ENCODE results near the gene ELOB.
"Not testable (repeated sequence)": the region's sequence is repeated elsewhere in the genome, so short reads cannot be mapped to it uniquely, and the experiment has no call there.

ELOB gene

GRCh38 chr16:2738615-2739014 is 38.5 kb downstream of the ELOB start:
- peaks cover 7 to 24% of the 10 kb centered on the region in 2 donors for H3K27me3 Mint-ChIP-seq
- no peaks in the 10 kb centered on the region for H3K9me3 Mint-ChIP-seq
- no peak overlapping the region for H3K4me3 Mint-ChIP-seq
- peaks cover 5% of the 10 kb centered on the region for H3K36me3 Mint-ChIP-seq (ENCODE audit: insufficient read depth)
- no peaks in the 10 kb centered on the region for H3K4me1 Mint-ChIP-seq (ENCODE audit: low read depth in 2 of 2)
- ATAC-seq (replicated peaks), result no peak
- H3K27ac Mint-ChIP-seq, result peak overlapping the region in 1 of 2 donors; percentile 26
- no peak for DNase-seq

- H3K27me3 Mint-ChIP-seq, result peaks cover 7 to 24% of the 10 kb centered on the region in 2 donors
- H3K4me1 Mint-ChIP-seq (ENCODE audit: low read depth in 2 of 2), result no peaks in the 10 kb centered on the region
- peak overlapping the region in 1 of 2 donors; percentile 26 for H3K27ac Mint-ChIP-seq
- no peaks in the 10 kb centered on the region for H3K9me3 Mint-ChIP-seq
- H3K4me3 Mint-ChIP-seq, result no peak overlapping the region
- ATAC-seq (replicated peaks), result no peak
- no peak for DNase-seq
- peaks cover 5% of the 10 kb centered on the region for H3K36me3 Mint-ChIP-seq (ENCODE audit: insufficient read depth)
Observed at GRCh38 chr16:2737895-2738418, 39.1 kb downstream of the ELOB start.

- Mint-ChIP-seq H3K27me3 (peaks cover 7 to 24% of the 10 kb centered on the region in 2 donors), H3K4me3 (no peak overlapping the region), H3K4me1 (ENCODE audit: low read depth in 2 of 2) (no peaks in the 10 kb centered on the region), H3K27ac (no peak overlapping the region), H3K36me3 (ENCODE audit: insufficient read depth) (peaks cover 5% of the 10 kb centered on the region), H3K9me3 (no peaks in the 10 kb centered on the region)
- ATAC-seq (replicated peaks) (no peak), DNase-seq (no peak)
Observed at GRCh38 chr16:2737238-2737605, 39.9 kb downstream of the ELOB start.

GRCh38 chr16:2736476-2737237 is 40.4 kb downstream of the ELOB start:
- ATAC-seq (replicated peaks), result no peak
- Mint-ChIP-seq H3K27ac (no peak overlapping the region), H3K4me3 (no peak overlapping the region), H3K36me3 (ENCODE audit: insufficient read depth) (peaks cover 5% of the 10 kb centered on the region), H3K27me3 (peaks cover 7 to 24% of the 10 kb centered on the region in 2 donors), H3K4me1 (ENCODE audit: low read depth in 2 of 2) (no peaks in the 10 kb centered on the region), H3K9me3 (no peaks in the 10 kb centered on the region)
- no peak for DNase-seq

GRCh38 chr16:2734844-2735515 is 42.1 kb downstream of the ELOB start:
- Mint-ChIP-seq H3K4me3 (no peak overlapping the region), H3K4me1 (ENCODE audit: low read depth in 2 of 2) (no peaks in the 10 kb centered on the region), H3K36me3 (ENCODE audit: insufficient read depth) (no peaks in the 10 kb centered on the region), H3K27ac (no peak overlapping the region), H3K27me3 (peaks cover 0 to 12% of the 10 kb centered on the region in 2 donors), H3K9me3 (no peaks in the 10 kb centered on the region)
- DNase-seq, result no peak
- no peak for ATAC-seq (replicated peaks)

- no peaks in the 10 kb centered on the region for H3K9me3 Mint-ChIP-seq
- ATAC-seq (replicated peaks) (no peak), DNase-seq (no peak)
- no peak overlapping the region for H3K4me3 Mint-ChIP-seq
- no peak overlapping the region for H3K27ac Mint-ChIP-seq
- no peaks in the 10 kb centered on the region for H3K4me1 Mint-ChIP-seq (ENCODE audit: low read depth in 2 of 2)
- H3K36me3 Mint-ChIP-seq (ENCODE audit: insufficient read depth), result no peaks in the 10 kb centered on the region
- H3K27me3 Mint-ChIP-seq, result peaks cover 13 to 20% of the 10 kb centered on the region in 2 donors
Observed at GRCh38 chr16:2728034-2728433, 49.0 kb downstream of the ELOB start.

- no peak for DNase-seq
- no peak for ATAC-seq (replicated peaks)
- no peaks in the 10 kb centered on the region for H3K9me3 Mint-ChIP-seq
- peaks cover 13 to 20% of the 10 kb centered on the region in 2 donors for H3K27me3 Mint-ChIP-seq
- no peaks in the 10 kb centered on the region for H3K4me1 Mint-ChIP-seq (ENCODE audit: low read depth in 2 of 2)
- no peak overlapping the region for H3K4me3 Mint-ChIP-seq
- no peaks in the 10 kb centered on the region for H3K36me3 Mint-ChIP-seq (ENCODE audit: insufficient read depth)
- H3K27ac Mint-ChIP-seq, result no peak overlapping the region
Observed at GRCh38 chr16:2726923-2727322, 50.2 kb downstream of the ELOB start.

GRCh38 chr16:2724816-2725348 is 52.2 kb downstream of the ELOB start:
- peaks cover 6% of the 10 kb centered on the region for H3K36me3 Mint-ChIP-seq (ENCODE audit: insufficient read depth)
- ATAC-seq (replicated peaks), result no peak
- no peaks in the 10 kb centered on the region for H3K4me1 Mint-ChIP-seq (ENCODE audit: low read depth in 2 of 2)
- H3K9me3 Mint-ChIP-seq, result no peaks in the 10 kb centered on the region
- no peak overlapping the region for H3K27ac Mint-ChIP-seq
- H3K27me3 Mint-ChIP-seq, result peaks cover 13 to 20% of the 10 kb centered on the region in 2 donors
- H3K4me3 Mint-ChIP-seq, result no peak overlapping the region
- no peak for DNase-seq

GRCh38 chr16:2724088-2724676 is 52.9 kb downstream of the ELOB start:
- H3K4me1 Mint-ChIP-seq (ENCODE audit: low read depth in 2 of 2), result no peaks in the 10 kb centered on the region
- H3K27me3 Mint-ChIP-seq, result peaks cover 13 to 20% of the 10 kb centered on the region in 2 donors
- no peaks in the 10 kb centered on the region for H3K9me3 Mint-ChIP-seq
- no peak overlapping the region for H3K4me3 Mint-ChIP-seq
- peaks cover 6% of the 10 kb centered on the region for H3K36me3 Mint-ChIP-seq (ENCODE audit: insufficient read depth)
- ATAC-seq (replicated peaks), result no peak
- DNase-seq, result no peak
- H3K27ac Mint-ChIP-seq, result peak overlapping the region in 1 of 2 donors; percentile 8

- not testable (repeated sequence) for ATAC-seq (replicated peaks); H3K36me3 Mint-ChIP-seq (ENCODE audit: insufficient read depth); DNase-seq; H3K4me1 Mint-ChIP-seq (ENCODE audit: low read depth in 2 of 2); H3K9me3 Mint-ChIP-seq
- peak overlapping the region in 1 of 2 donors; percentile 67 for H3K27ac Mint-ChIP-seq
- peaks cover 13 to 20% of the 10 kb centered on the region in 2 donors for H3K27me3 Mint-ChIP-seq
- H3K4me3 Mint-ChIP-seq, result peak overlapping the region; percentile 79 to 82
Observed at GRCh38 chr16:2721634-2722173, 55.4 kb downstream of the ELOB start.
